ENCODE results near the gene LRRC10B. TPM values are rescaled to one million over a fixed set of nuclear protein-coding genes. Genes with fewer than 3 reads are reported as not detected.

The LRRC10B gene
- total and polyA plus RNA-seq, 3 experiments from 2014 or later, result not detected

DNA sequence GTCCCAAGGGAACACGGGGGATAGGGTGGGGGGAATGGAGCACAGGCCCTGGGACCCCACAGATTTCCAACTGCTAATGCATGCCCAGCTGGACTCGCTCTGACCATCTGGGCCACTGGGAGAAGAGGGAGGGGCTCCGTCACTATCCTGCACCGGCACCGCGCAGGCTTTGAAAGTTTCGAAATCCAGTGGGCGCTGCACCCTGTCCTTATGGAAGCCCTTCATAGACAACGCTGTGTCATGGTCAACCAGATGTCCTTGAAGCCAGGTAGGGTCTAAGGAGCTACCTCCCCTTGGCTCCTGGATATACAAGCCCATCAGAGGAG, 30.1 kb downstream of the LRRC10B start:
- no peak for DNase-seq
- no peaks in the 10 kb centered on the region for H3K36me3 ChIP-seq (ENCODE audit: insufficient read depth, low read length)
- no peak overlapping the region for H3K27ac ChIP-seq (ENCODE audit: low read depth, low read length)
- H3K4me3 ChIP-seq (ENCODE audit: low read length), result no peak overlapping the region
- Mint-ChIP-seq H3K27ac (no peak overlapping the region), H3K4me1 (no peaks in the 10 kb centered on the region), H3K9me3 (peaks cover 0 to 2% (median 0%) of the 10 kb centered on the region in 5 donors), H3K36me3 (no peaks in the 10 kb centered on the region), H3K4me3 (no peak overlapping the region), H3K27me3 (peaks cover 18 to 58% of the 10 kb centered on the region in 2 donors)
- no peaks in the 10 kb centered on the region for H3K9me3 ChIP-seq (ENCODE audit: low read length)
- CTCF ChIA-PET, result no interaction called here
- no peaks in the 10 kb centered on the region for H3K4me1 ChIP-seq (ENCODE audit: insufficient read depth, low read length)
- no peaks in the 10 kb centered on the region for H3K27me3 ChIP-seq (ENCODE audit: insufficient read depth, low read length, poor library complexity, severe bottlenecking)
- POLR2A ChIA-PET, result no interaction called here

DNA sequence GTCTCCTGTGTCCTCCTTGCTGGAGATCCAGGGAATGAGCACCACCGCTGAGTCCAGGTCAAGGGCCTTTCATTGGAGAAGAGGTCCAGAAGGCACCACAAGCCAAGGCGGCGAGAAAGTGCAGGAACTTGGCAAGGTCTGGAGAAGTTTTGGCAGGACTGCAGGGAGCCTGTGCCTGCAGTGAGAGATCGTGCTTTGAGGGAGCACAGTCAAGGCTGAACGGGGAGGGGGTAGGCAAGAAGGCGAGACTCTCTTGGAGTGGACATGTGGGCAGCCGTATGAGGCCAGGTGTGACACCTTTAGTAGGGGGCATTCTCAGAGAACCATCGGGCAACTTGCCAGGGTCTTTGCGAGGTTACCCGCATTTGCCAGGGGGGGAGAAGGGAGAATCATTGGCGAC, 30.5 kb downstream of the LRRC10B start:
- Mint-ChIP-seq H3K27ac (no peak overlapping the region), H3K9me3 (peaks cover 0 to 2% (median 0%) of the 10 kb centered on the region in 5 donors), H3K36me3 (no peaks in the 10 kb centered on the region), H3K4me3 (no peak overlapping the region), H3K4me1 (no peaks in the 10 kb centered on the region), H3K27me3 (peaks cover 21 to 58% of the 10 kb centered on the region in 2 donors)
- Histone ChIP-seq H3K27me3 (ENCODE audit: insufficient read depth, low read length, poor library complexity, severe bottlenecking) (no peaks in the 10 kb centered on the region), H3K9me3 (ENCODE audit: low read length) (no peaks in the 10 kb centered on the region), H3K4me3 (ENCODE audit: low read length) (no peak overlapping the region), H3K27ac (ENCODE audit: low read depth, low read length) (no peak overlapping the region), H3K4me1 (ENCODE audit: insufficient read depth, low read length) (no peaks in the 10 kb centered on the region), H3K36me3 (ENCODE audit: insufficient read depth, low read length) (no peaks in the 10 kb centered on the region)
- DNase-seq, result no peak
- POLR2A ChIA-PET, result no interaction called here
- CTCF ChIA-PET, result interaction anchor here (0.8 kb wide), 1 partner anchor 9 kb away, joined by 3 read pairs; no protein-coding TSS in a partner anchor

- Histone ChIP-seq H3K4me3 (ENCODE audit: low read length) (no peak overlapping the region), H3K4me1 (ENCODE audit: insufficient read depth, low read length) (no peaks in the 10 kb centered on the region), H3K27me3 (ENCODE audit: insufficient read depth, low read length, poor library complexity, severe bottlenecking) (no peaks in the 10 kb centered on the region), H3K27ac (ENCODE audit: low read depth, low read length) (no peak overlapping the region), H3K9me3 (ENCODE audit: low read length) (no peaks in the 10 kb centered on the region), H3K36me3 (ENCODE audit: insufficient read depth, low read length) (no peaks in the 10 kb centered on the region)
- no peak for DNase-seq
- CTCF ChIA-PET, result interaction anchor here (0.8 kb wide), 1 partner anchor 8 kb away, joined by 3 read pairs; no protein-coding TSS in a partner anchor
- POLR2A ChIA-PET, result no interaction called here
- H3K27ac Mint-ChIP-seq, result no peak overlapping the region
- peaks cover 0 to 2% (median 0%) of the 10 kb centered on the region in 5 donors for H3K9me3 Mint-ChIP-seq
- no peak overlapping the region for H3K4me3 Mint-ChIP-seq
- H3K27me3 Mint-ChIP-seq, result peaks cover 24 to 54% of the 10 kb centered on the region in 2 donors
- no peaks in the 10 kb centered on the region for H3K36me3 Mint-ChIP-seq
- H3K4me1 Mint-ChIP-seq, result no peaks in the 10 kb centered on the region
Observed at GRCh38 chr11:61539831-61540357, 31.3 kb downstream of the LRRC10B start.

DNA sequence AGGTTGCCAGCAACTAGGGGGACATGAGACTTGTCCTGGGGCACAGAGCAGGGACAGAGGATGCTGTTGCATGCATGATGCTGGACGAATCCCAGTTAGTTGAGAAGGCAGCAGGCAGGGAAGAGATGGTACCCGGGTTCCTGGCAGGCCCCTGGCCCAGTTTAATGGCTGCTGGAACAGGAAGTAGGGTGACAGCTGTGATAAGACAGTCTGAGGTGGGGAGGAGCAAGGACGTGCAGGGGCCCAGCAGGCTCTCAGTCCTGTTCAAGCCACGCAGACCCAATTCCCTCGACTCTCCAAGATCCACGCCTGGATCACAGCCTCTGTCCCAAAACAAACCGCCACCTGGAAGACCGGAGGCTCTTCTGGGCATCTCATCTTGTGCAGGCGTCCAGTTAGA, 32.0 kb downstream of the LRRC10B start:
- Mint-ChIP-seq H3K36me3 (no peaks in the 10 kb centered on the region), H3K27me3 (peaks cover 29 to 56% of the 10 kb centered on the region in 2 donors), H3K4me3 (no peak overlapping the region), H3K27ac (no peak overlapping the region), H3K4me1 (peaks cover 0 to 1% (median 0%) of the 10 kb centered on the region in 3 donors), H3K9me3 (peaks cover 0 to 2% (median 0%) of the 10 kb centered on the region in 5 donors)
- H3K4me3 ChIP-seq (ENCODE audit: low read length), result no peak overlapping the region
- H3K4me1 ChIP-seq (ENCODE audit: insufficient read depth, low read length), result no peaks in the 10 kb centered on the region
- POLR2A ChIA-PET, result no interaction called here
- no peaks in the 10 kb centered on the region for H3K36me3 ChIP-seq (ENCODE audit: insufficient read depth, low read length)
- peaks cover 3% of the 10 kb centered on the region for H3K27me3 ChIP-seq (ENCODE audit: insufficient read depth, low read length, poor library complexity, severe bottlenecking)
- CTCF ChIA-PET, result no interaction called here
- no peak overlapping the region for H3K27ac ChIP-seq (ENCODE audit: low read depth, low read length)
- H3K9me3 ChIP-seq (ENCODE audit: low read length), result no peaks in the 10 kb centered on the region
- DNase-seq, result no peak

- no peaks in the 10 kb centered on the region for H3K9me3 ChIP-seq (ENCODE audit: low read length)
- H3K27ac ChIP-seq (ENCODE audit: low read depth, low read length), result no peak overlapping the region
- no peaks in the 10 kb centered on the region for H3K4me1 ChIP-seq (ENCODE audit: insufficient read depth, low read length)
- no peak overlapping the region for H3K4me3 ChIP-seq (ENCODE audit: low read length)
- Mint-ChIP-seq H3K9me3 (peaks cover 0 to 2% (median 0%) of the 10 kb centered on the region in 5 donors), H3K36me3 (no peaks in the 10 kb centered on the region), H3K27ac (peak overlapping the region in 1 of 8 donors; percentile 34), H3K4me3 (no peak overlapping the region), H3K4me1 (peaks cover 0 to 3% (median 0%) of the 10 kb centered on the region in 3 donors), H3K27me3 (peaks cover 31 to 54% of the 10 kb centered on the region in 2 donors)
- peaks cover 5% of the 10 kb centered on the region for H3K27me3 ChIP-seq (ENCODE audit: insufficient read depth, low read length, poor library complexity, severe bottlenecking)
- no peaks in the 10 kb centered on the region for H3K36me3 ChIP-seq (ENCODE audit: insufficient read depth, low read length)
- ChIA-PET CTCF (interaction anchor here (0.9 to 1.1 kb wide), 2 partner anchors 9 to 25 kb away, joined by 3 read pairs; no protein-coding TSS in a partner anchor), POLR2A (no interaction called here)
- DNase-seq, result no peak
Observed at GRCh38 chr11:61541598-61541997, 33.0 kb downstream of the LRRC10B start.

DNA sequence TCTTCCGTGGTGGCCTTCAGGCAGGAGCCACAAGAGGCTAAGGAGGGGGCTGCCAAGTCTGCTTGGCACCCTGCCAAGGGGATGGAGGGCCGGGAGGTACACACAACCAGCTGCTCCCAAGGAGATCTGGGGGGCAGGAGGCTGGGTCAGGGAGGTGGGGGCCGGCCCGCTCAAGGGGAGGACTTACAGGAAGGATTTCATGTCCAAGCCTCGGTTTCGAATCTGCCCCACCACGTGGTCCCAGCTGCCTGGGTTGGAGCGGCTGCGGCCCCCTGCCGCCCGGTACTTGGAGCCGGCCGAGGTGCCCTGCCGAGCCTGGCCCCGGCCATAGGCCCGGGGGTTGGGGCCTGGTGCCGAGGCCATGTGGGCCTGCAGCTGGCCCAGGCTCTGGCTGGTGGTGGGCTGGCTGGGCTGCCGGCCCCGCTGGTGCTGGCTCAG, 33.5 kb downstream of the LRRC10B start:
- H3K9me3 ChIP-seq (ENCODE audit: low read length), result no peaks in the 10 kb centered on the region
- no peak overlapping the region for H3K27ac Mint-ChIP-seq
- H3K27me3 Mint-ChIP-seq, result peaks cover 31 to 55% of the 10 kb centered on the region in 2 donors
- H3K9me3 Mint-ChIP-seq, result peaks cover 0 to 2% (median 0%) of the 10 kb centered on the region in 5 donors
- no peak for DNase-seq
- ChIA-PET POLR2A (no interaction called here), CTCF (interaction anchor here (0.9 to 1.1 kb wide), 2 partner anchors 10 to 25 kb away, joined by 3 read pairs; no protein-coding TSS in a partner anchor)
- no peaks in the 10 kb centered on the region for H3K4me1 ChIP-seq (ENCODE audit: insufficient read depth, low read length)
- H3K27ac ChIP-seq (ENCODE audit: low read depth, low read length), result no peak overlapping the region
- no peaks in the 10 kb centered on the region for H3K36me3 ChIP-seq (ENCODE audit: insufficient read depth, low read length)
- H3K4me3 Mint-ChIP-seq, result no peak overlapping the region
- H3K27me3 ChIP-seq (ENCODE audit: insufficient read depth, low read length, poor library complexity, severe bottlenecking), result peaks cover 5% of the 10 kb centered on the region
- no peaks in the 10 kb centered on the region for H3K36me3 Mint-ChIP-seq
- no peak overlapping the region for H3K4me3 ChIP-seq (ENCODE audit: low read length)
- peaks cover 0 to 3% (median 0%) of the 10 kb centered on the region in 3 donors for H3K4me1 Mint-ChIP-seq

GRCh38 chr11:61542705-61543104, 34.2 kb downstream of the LRRC10B start:
- peaks cover 0 to 3% (median 0%) of the 10 kb centered on the region in 3 donors for H3K4me1 Mint-ChIP-seq
- H3K27ac Mint-ChIP-seq, result no peak overlapping the region
- DNase-seq, result no peak
- Histone ChIP-seq H3K27me3 (ENCODE audit: insufficient read depth, low read length, poor library complexity, severe bottlenecking) (peaks cover 5% of the 10 kb centered on the region), H3K27ac (ENCODE audit: low read depth, low read length) (no peak overlapping the region), H3K36me3 (ENCODE audit: insufficient read depth, low read length) (no peaks in the 10 kb centered on the region), H3K9me3 (ENCODE audit: low read length) (no peaks in the 10 kb centered on the region), H3K4me1 (ENCODE audit: insufficient read depth, low read length) (no peaks in the 10 kb centered on the region), H3K4me3 (ENCODE audit: low read length) (no peak overlapping the region)
- H3K9me3 Mint-ChIP-seq, result peaks cover 0 to 2% (median 0%) of the 10 kb centered on the region in 5 donors
- H3K36me3 Mint-ChIP-seq, result no peaks in the 10 kb centered on the region
- POLR2A ChIA-PET, result no interaction called here
- no peak overlapping the region for H3K4me3 Mint-ChIP-seq
- CTCF ChIA-PET, result interaction anchor here (0.9 to 1.1 kb wide), 2 partner anchors 11 to 26 kb away, joined by 3 read pairs; no protein-coding TSS in a partner anchor
- H3K27me3 Mint-ChIP-seq, result peaks cover 31 to 62% of the 10 kb centered on the region in 2 donors

GRCh38 chr11:61543606-61544306, 35.2 kb downstream of the LRRC10B start:
- H3K36me3 Mint-ChIP-seq, result no peaks in the 10 kb centered on the region
- Histone ChIP-seq H3K27me3 (ENCODE audit: insufficient read depth, low read length, poor library complexity, severe bottlenecking) (peaks cover 5% of the 10 kb centered on the region), H3K9me3 (ENCODE audit: low read length) (no peaks in the 10 kb centered on the region), H3K4me1 (ENCODE audit: insufficient read depth, low read length) (no peaks in the 10 kb centered on the region), H3K4me3 (ENCODE audit: low read length) (no peak overlapping the region), H3K27ac (ENCODE audit: low read depth, low read length) (no peak overlapping the region), H3K36me3 (ENCODE audit: insufficient read depth, low read length) (no peaks in the 10 kb centered on the region)
- H3K27me3 Mint-ChIP-seq, result peaks cover 32 to 58% of the 10 kb centered on the region in 2 donors
- ChIA-PET CTCF (no interaction called here), POLR2A (no interaction called here)
- no peak overlapping the region for H3K27ac Mint-ChIP-seq
- no peak overlapping the region for H3K4me3 Mint-ChIP-seq
- no peak for DNase-seq
- peaks cover 0 to 3% (median 0%) of the 10 kb centered on the region in 3 donors for H3K4me1 Mint-ChIP-seq
- peaks cover 0 to 2% (median 0%) of the 10 kb centered on the region in 5 donors for H3K9me3 Mint-ChIP-seq
